Memory B cell (primary cell): ENCODE data around the gene TPM4.
"Not testable (repeated sequence)": the region's sequence is repeated elsewhere in the genome, so short reads cannot be mapped to it uniquely, and the experiment has no call there.

Experiments
- ATAC-seq: fragments of 150-1000 bp; cut with Tn5 transposase; 2 replicates; pipeline ENCODE4 v1.10.0; 2021; ENCODE audit warnings: low read depth, mild to moderate bottlenecking, moderate library complexity
- DNase-seq, 2 donors: peaks; one replicate each; pipeline ENCODE4 v3.0.0; 2022; ENCODE audit warnings: low spot score in 2 of 2
- H3K27ac Mint-ChIP-seq: one replicate; pipeline ENCODE4 v1.8.0; 2022; ENCODE audit warnings: mild to moderate bottlenecking, moderate library complexity, mixed read lengths
- H3K27me3 Mint-ChIP-seq: one replicate; pipeline ENCODE4 v1.8.0; 2022; ENCODE audit warnings: mixed read lengths
- H3K36me3 Mint-ChIP-seq: one replicate; pipeline ENCODE4 v1.8.0; 2022; ENCODE audit warnings: mild to moderate bottlenecking, mixed read lengths
- H3K4me1 Mint-ChIP-seq: one replicate; pipeline ENCODE4 v1.8.0; 2022; ENCODE audit warnings: mixed read lengths
- H3K4me3 Mint-ChIP-seq: one replicate; pipeline ENCODE4 v1.8.0; 2022; ENCODE audit warnings: mild to moderate bottlenecking, moderate library complexity, mixed read lengths
- H3K9me3 Mint-ChIP-seq: one replicate; pipeline ENCODE4 v1.8.0; 2022; ENCODE audit warnings: mixed read lengths

The TPM4 gene

GRCh38 chr19:16076154-16076957, at the start of gene TPM4:
TPM4 (plus strand) TSS chr19:16076495; CDS start chr19:16076566, 71 bp downstream.
- no peaks in the 10 kb centered on the region for H3K36me3 Mint-ChIP-seq
- peak; percentile 66 for ATAC-seq
- peak; percentile 69 to 72 for DNase-seq
- no peaks in the 10 kb centered on the region for H3K27me3 Mint-ChIP-seq
- peak within 1 kb of the TSS; percentile 94 for H3K27ac Mint-ChIP-seq
- no peaks in the 10 kb centered on the region for H3K9me3 Mint-ChIP-seq
- H3K4me3 Mint-ChIP-seq = peak within 1 kb of the TSS; percentile 88
- H3K4me1 Mint-ChIP-seq = peaks cover 34% of the 10 kb centered on the region

GRCh38 chr19:16026756-16027155, 49.5 kb upstream of the TPM4 start:
- Mint-ChIP-seq H3K36me3 (no peaks in the 10 kb centered on the region), H3K27ac (no peak overlapping the region), H3K9me3 (peaks cover 1% of the 10 kb centered on the region), H3K4me3 (no peak overlapping the region), H3K27me3 (no peaks in the 10 kb centered on the region), H3K4me1 (peaks cover 5% of the 10 kb centered on the region)
- DNase-seq = no peak
- no peak for ATAC-seq

- Mint-ChIP-seq H3K4me3 (no peak overlapping the region), H3K27ac (peak overlapping the region; percentile 60), H3K4me1 (peaks cover 5% of the 10 kb centered on the region), H3K27me3 (no peaks in the 10 kb centered on the region), H3K9me3 (peaks cover 1% of the 10 kb centered on the region), H3K36me3 (no peaks in the 10 kb centered on the region)
- ATAC-seq = no peak
- DNase-seq = no peak
Measured at GRCh38 chr19:16027528-16027927, 48.8 kb upstream of the TPM4 start.

- not testable (repeated sequence) for H3K36me3 Mint-ChIP-seq, H3K4me1 Mint-ChIP-seq, H3K9me3 Mint-ChIP-seq, H3K27ac Mint-ChIP-seq, H3K4me3 Mint-ChIP-seq, H3K27me3 Mint-ChIP-seq, DNase-seq, ATAC-seq
Measured at GRCh38 chr19:16030155-16030554, 46.1 kb upstream of the TPM4 start.

- no peaks in the 10 kb centered on the region for H3K27me3 Mint-ChIP-seq
- DNase-seq = no peak
- H3K9me3 Mint-ChIP-seq = peaks cover 1% of the 10 kb centered on the region
- H3K27ac Mint-ChIP-seq = no peak overlapping the region
- no peak for ATAC-seq
- no peak overlapping the region for H3K4me3 Mint-ChIP-seq
- H3K4me1 Mint-ChIP-seq = peaks cover 5% of the 10 kb centered on the region
- H3K36me3 Mint-ChIP-seq = no peaks in the 10 kb centered on the region
Measured at GRCh38 chr19:16030964-16031871, 45.1 kb upstream of the TPM4 start.

- no peaks in the 10 kb centered on the region for H3K27me3 Mint-ChIP-seq
- no peak for DNase-seq
- H3K9me3 Mint-ChIP-seq = peaks cover 1% of the 10 kb centered on the region
- no peak for ATAC-seq
- H3K27ac Mint-ChIP-seq = no peak overlapping the region
- H3K36me3 Mint-ChIP-seq = no peaks in the 10 kb centered on the region
- peaks cover 5% of the 10 kb centered on the region for H3K4me1 Mint-ChIP-seq
- no peak overlapping the region for H3K4me3 Mint-ChIP-seq
Measured at GRCh38 chr19:16031872-16032200, 44.5 kb upstream of the TPM4 start.

- DNase-seq (no peak), ATAC-seq (no peak)
- Mint-ChIP-seq H3K36me3 (no peaks in the 10 kb centered on the region), H3K9me3 (peaks cover 1% of the 10 kb centered on the region), H3K27ac (no peak overlapping the region), H3K4me3 (no peak overlapping the region), H3K4me1 (peaks cover 2% of the 10 kb centered on the region), H3K27me3 (no peaks in the 10 kb centered on the region)
Measured at GRCh38 chr19:16032509-16033135, 43.7 kb upstream of the TPM4 start.

- Mint-ChIP-seq H3K4me1 (peaks cover 2% of the 10 kb centered on the region), H3K4me3 (no peak overlapping the region), H3K36me3 (no peaks in the 10 kb centered on the region), H3K27me3 (no peaks in the 10 kb centered on the region), H3K9me3 (peaks cover 1% of the 10 kb centered on the region), H3K27ac (no peak overlapping the region)
- DNase-seq = no peak
- ATAC-seq = no peak
Measured at GRCh38 chr19:16033136-16033530, 43.2 kb upstream of the TPM4 start.

- Mint-ChIP-seq H3K27ac (no peak overlapping the region), H3K27me3 (peaks cover under 1% of the 10 kb centered on the region), H3K36me3 (no peaks in the 10 kb centered on the region), H3K4me1 (peaks cover 2% of the 10 kb centered on the region), H3K9me3 (peaks cover 1% of the 10 kb centered on the region), H3K4me3 (no peak overlapping the region)
- DNase-seq = no peak
- no peak for ATAC-seq
Measured at GRCh38 chr19:16033721-16034120, 42.6 kb upstream of the TPM4 start.

GRCh38 chr19:16034180-16034579, 42.1 kb upstream of the TPM4 start:
- Mint-ChIP-seq H3K36me3 (no peaks in the 10 kb centered on the region), H3K27me3 (peaks cover 1% of the 10 kb centered on the region), H3K9me3 (no peaks in the 10 kb centered on the region), H3K27ac (no peak overlapping the region), H3K4me1 (no peaks in the 10 kb centered on the region), H3K4me3 (no peak overlapping the region)
- no peak for DNase-seq
- no peak for ATAC-seq

GRCh38 chr19:16034958-16035560, 41.2 kb upstream of the TPM4 start:
- peaks cover 1% of the 10 kb centered on the region for H3K27me3 Mint-ChIP-seq
- no peaks in the 10 kb centered on the region for H3K9me3 Mint-ChIP-seq
- no peak overlapping the region for H3K27ac Mint-ChIP-seq
- H3K4me1 Mint-ChIP-seq = no peaks in the 10 kb centered on the region
- DNase-seq (no peak), ATAC-seq (no peak)
- no peaks in the 10 kb centered on the region for H3K36me3 Mint-ChIP-seq
- no peak overlapping the region for H3K4me3 Mint-ChIP-seq

- Mint-ChIP-seq H3K27me3 (peaks cover 1% of the 10 kb centered on the region), H3K36me3 (no peaks in the 10 kb centered on the region), H3K4me3 (no peak overlapping the region), H3K27ac (no peak overlapping the region), H3K4me1 (no peaks in the 10 kb centered on the region), H3K9me3 (no peaks in the 10 kb centered on the region)
- ATAC-seq (no peak), DNase-seq (no peak)
Measured at GRCh38 chr19:16035601-16036297, 40.5 kb upstream of the TPM4 start.

GRCh38 chr19:16036397-16036925, 39.8 kb upstream of the TPM4 start:
- no peak for DNase-seq
- H3K27me3 Mint-ChIP-seq = peaks cover 1% of the 10 kb centered on the region
- H3K27ac Mint-ChIP-seq = no peak overlapping the region

More at GRCh38 chr19:16036397-16036925, 39.8 kb upstream of the TPM4 start:
- Mint-ChIP-seq H3K4me1 (no peaks in the 10 kb centered on the region), H3K9me3 (no peaks in the 10 kb centered on the region), H3K36me3 (no peaks in the 10 kb centered on the region), H3K4me3 (no peak overlapping the region)
- ATAC-seq = no peak
